B cell (primary cell): Measurements from ENCODE around the gene KLHDC8A. TPM values are rescaled to one million over a fixed set of nuclear protein-coding genes. Genes with fewer than 3 reads are reported as not detected.

ENCODE experiments used
- ATAC-seq: fragments of 200-7000 bp; cut with Tn5 transposase; one replicate; pipeline ENCODE4 v1.10.0; 2021; ENCODE audit warnings: low read depth, mild to moderate bottlenecking, moderate number of reproducible peaks, moderate library complexity
- CTCF ChIA-PET: fragments of 350-600 bp; sonication (Branson Sonifier 250); formaldehyde crosslinking; loops from one replicate; lab custom pipeline; 2021; ENCODE audit warnings: antibody characterized with exemption, inconsistent platforms; lab: Charles Lee
- POLR2A ChIA-PET: fragments of 350-600 bp; sonication (Branson Sonifier 250); formaldehyde crosslinking; loops from one replicate; lab custom pipeline; 2021; ENCODE audit warnings: antibody characterized with exemption; lab: Charles Lee
- DNase-seq: peaks from one replicate; pipeline ENCODE4 v3.0.0; 2013
- H2AFZ ChIP-seq: 2 replicates; pipeline ENCODE4 v1.6.1; 2012; ENCODE audit warnings: mild to moderate bottlenecking, low read depth, low read length; ENCODE audit not compliant: insufficient read depth, poor library complexity, severe bottlenecking
- H3K27ac ChIP-seq, 2 donors: 1 replicate in 1 of 2; 2 replicates in 1 of 2; pipeline ENCODE4 v1.5.1; 2012 to 2013; ENCODE audit warnings: low read length in 2 of 2, mild to moderate bottlenecking in 2 of 2, moderate library complexity in 1 of 2
- H3K27me3 ChIP-seq, 4 experiments: fragments of 200-600 bp in 1 of 4; sonication (generic) in 1 of 4; replicated peaks in 1 of 4; 1 replicate in 2 of 4; 2 replicates in 2 of 4; pipeline versions ENCODE4 v1.6.1 to v1.7.0; 2013 to 2016; ENCODE audit warnings: low read length in 3 of 4, mild to moderate bottlenecking in 2 of 4, mixed read lengths in 1 of 4, moderate library complexity in 1 of 4; ENCODE audit not compliant: insufficient read depth in 4 of 4, control insufficient read depth in 3 of 4; ENCODE audit errors: control extremely low read depth in 1 of 4
- H3K36me3 ChIP-seq, 2 experiments: replicated peaks in 1 of 2; 1 replicate in 1 of 2; 2 replicates in 1 of 2; pipeline versions ENCODE4 v1.6.1 to v1.7.1; 2013; ENCODE audit warnings: low read length in 1 of 2; ENCODE audit not compliant: insufficient read depth in 2 of 2, control insufficient read depth in 1 of 2; ENCODE audit errors: control extremely low read depth in 1 of 2, extremely low read depth in 1 of 2
- H3K4me1 ChIP-seq, 2 donors: fragments of 200-600 bp in 1 of 2; sonication (generic) in 1 of 2; 1 replicate in 1 of 2; 2 replicates in 1 of 2; pipeline versions ENCODE4 v1.5.1 to v1.6.1; 2013 to 2017; ENCODE audit warnings: low read length in 2 of 2; ENCODE audit not compliant: control insufficient read depth in 2 of 2, insufficient read depth in 2 of 2
- H3K4me2 ChIP-seq: replicated peaks from 2 replicates; pipeline ENCODE3; 2012; ENCODE audit warnings: mild to moderate bottlenecking, low read depth, low read length; ENCODE audit not compliant: poor library complexity, severe bottlenecking
- H3K4me3 ChIP-seq, 5 experiments: fragments of 200-600 bp in 1 of 5; sonication (generic) in 1 of 5; 1 replicate in 3 of 5; 2 replicates in 2 of 5; pipeline versions ENCODE4 v1.5.1 to v1.7.0; 2011 to 2016; ENCODE audit warnings: low read length in 4 of 5, mild to moderate bottlenecking in 4 of 5, low read depth in 2 of 5, control low read depth in 1 of 5, moderate library complexity in 1 of 5; ENCODE audit not compliant: insufficient read depth in 1 of 5; ENCODE audit errors: control extremely low read depth in 1 of 5, extremely low read depth in 1 of 5
- H3K79me2 ChIP-seq: fragments of 200-600 bp; sonication (generic); one replicate; pipeline ENCODE4 v1.6.0; 2016; ENCODE audit warnings: low read length; ENCODE audit not compliant: control insufficient read depth, insufficient read depth
- H3K9ac ChIP-seq: fragments of 200-600 bp; sonication (generic); 2 replicates; pipeline ENCODE4 v1.6.1; 2017; ENCODE audit warnings: mild to moderate bottlenecking, low read length, moderate library complexity
- H3K9me3 ChIP-seq, 3 donors: one replicate each; pipeline versions ENCODE4 v1.6.1 to v1.7.1; 2013; ENCODE audit warnings: low read length in 2 of 3; ENCODE audit not compliant: control insufficient read depth in 2 of 3, insufficient read depth in 1 of 3; ENCODE audit errors: control extremely low read depth in 1 of 3
- H4K20me1 ChIP-seq: 2 replicates; pipeline ENCODE4 v1.6.0; 2012; ENCODE audit warnings: mild to moderate bottlenecking, low read length; ENCODE audit not compliant: insufficient read depth, control insufficient read depth, poor library complexity, severe bottlenecking
- H3K27ac Mint-ChIP-seq: one replicate; pipeline ENCODE4 v1.8.0; 2021; ENCODE audit warnings: mixed read lengths
- H3K27me3 Mint-ChIP-seq: one replicate; pipeline ENCODE4 v1.8.0; 2021; ENCODE audit warnings: mixed read lengths
- H3K4me1 Mint-ChIP-seq: one replicate; pipeline ENCODE4 v1.8.0; 2021; ENCODE audit warnings: mixed read lengths
- H3K4me3 Mint-ChIP-seq: one replicate; pipeline ENCODE4 v1.8.0; 2021; ENCODE audit warnings: mixed read lengths
- H3K9me3 Mint-ChIP-seq: one replicate; pipeline ENCODE4 v1.8.0; 2022; ENCODE audit warnings: mixed read lengths; ENCODE audit not compliant: insufficient read depth
- EZH2 ChIP-seq: IDR thresholded peaks from 2 replicates; pipeline ENCODE4 v1.6.1; 2012; ENCODE audit warnings: borderline replicate concordance, low read depth, mild to moderate bottlenecking, moderate library complexity, low read length; ENCODE audit not compliant: insufficient read depth, poor library complexity, severe bottlenecking
- WGBS: methylation state at CpG from one replicate; pipeline ENCODE4 v1.1.5; 2013; ENCODE audit warnings: missing lambda C conversion rate; ENCODE audit not compliant: insufficient coverage; 5-methylcytosine and 5-hydroxymethylcytosine counted together
- intact Hi-C: fragments of 100-400 bp; cut with micrococcal nuclease; formaldehyde crosslinking; loops from one replicate; pipeline ENCODE4 v1.10.0; 2022
- polyA plus RNA-seq: library from polyadenylated mRNA; depleted of rRNA; stranded (reverse); fragments of >200 nt; gene quantifications from 2 replicates; pipeline ENCODE4 v1.2.3, GENCODE V29; 2012
- total RNA-seq, 2 donors: library from RNA; stranded (reverse); fragments of 120-200 nt in 1 of 2; gene quantifications; 1 replicate in 1 of 2; 2 replicates in 1 of 2; pipeline versions ENCODE4 v1.2.3 to v1.2.4, GENCODE V29; 2013 to 2022
- TF ChIP-seq, protein P1 (sequence below): fragments of 200-600 bp; IDR thresholded peaks from one replicate; pipeline ENCODE4 v1.8.0; 2022; ENCODE audit warnings: antibody characterized with exemption, mild to moderate bottlenecking

KLHDC8A gene
- total and polyA plus RNA-seq, 2 donors (not counting 1 experiment from before 2014, with no cell fraction given), result 0.39 to 0.60 TPM

GRCh38 chr1:205351984-205352713 lies 4.6 kb downstream of the KLHDC8A start:
- intact Hi-C loops, result no loop called here
- peak overlapping the region; percentile 41 for H3K27ac Mint-ChIP-seq
- no peak for TF ChIP-seq EZH2
- TF ChIP-seq, protein P1, sequence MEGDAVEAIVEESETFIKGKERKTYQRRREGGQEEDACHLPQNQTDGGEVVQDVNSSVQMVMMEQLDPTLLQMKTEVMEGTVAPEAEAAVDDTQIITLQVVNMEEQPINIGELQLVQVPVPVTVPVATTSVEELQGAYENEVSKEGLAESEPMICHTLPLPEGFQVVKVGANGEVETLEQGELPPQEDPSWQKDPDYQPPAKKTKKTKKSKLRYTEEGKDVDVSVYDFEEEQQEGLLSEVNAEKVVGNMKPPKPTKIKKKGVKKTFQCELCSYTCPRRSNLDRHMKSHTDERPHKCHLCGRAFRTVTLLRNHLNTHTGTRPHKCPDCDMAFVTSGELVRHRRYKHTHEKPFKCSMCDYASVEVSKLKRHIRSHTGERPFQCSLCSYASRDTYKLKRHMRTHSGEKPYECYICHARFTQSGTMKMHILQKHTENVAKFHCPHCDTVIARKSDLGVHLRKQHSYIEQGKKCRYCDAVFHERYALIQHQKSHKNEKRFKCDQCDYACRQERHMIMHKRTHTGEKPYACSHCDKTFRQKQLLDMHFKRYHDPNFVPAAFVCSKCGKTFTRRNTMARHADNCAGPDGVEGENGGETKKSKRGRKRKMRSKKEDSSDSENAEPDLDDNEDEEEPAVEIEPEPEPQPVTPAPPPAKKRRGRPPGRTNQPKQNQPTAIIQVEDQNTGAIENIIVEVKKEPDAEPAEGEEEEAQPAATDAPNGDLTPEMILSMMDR, result no peak
- no peak overlapping the region for H2AFZ ChIP-seq
- no peak overlapping the region for H3K4me3 ChIP-seq
- no peak overlapping the region for H3K4me2 ChIP-seq
- ChIA-PET CTCF (interaction anchor here (0.5 to 6.0 kb wide), 9 partner anchors 10 to 172 kb away, joined by 3 to 115 read pairs (median 63); no protein-coding TSS in a partner anchor), POLR2A (no interaction called here)
- H3K79me2 ChIP-seq, result no peaks in the 10 kb centered on the region
- peaks cover 8% of the 10 kb centered on the region for H3K27me3 Mint-ChIP-seq
- ATAC-seq (no peak), DNase-seq (no peak)
- H3K36me3 ChIP-seq, result no peaks in the 10 kb centered on the region
- 95% methylated on average over 9 of the region's 11 CpGs for WGBS
- no peaks in the 10 kb centered on the region for H3K9me3 Mint-ChIP-seq
- peaks cover 35 to 43% of the 10 kb centered on the region in 2 donors for H3K4me1 ChIP-seq
- H4K20me1 ChIP-seq, result no peaks in the 10 kb centered on the region
- H3K4me3 Mint-ChIP-seq, result no peak overlapping the region
- H3K4me1 Mint-ChIP-seq, result peaks cover 51% of the 10 kb centered on the region
- H3K9me3 ChIP-seq, result peaks cover 0 to 6% (median 0%) of the 10 kb centered on the region in 3 donors
- no peak overlapping the region for H3K9ac ChIP-seq
- H3K27ac ChIP-seq, result no peak overlapping the region
- peaks cover 0 to 4% (median 0%) of the 10 kb centered on the region in 4 experiments for H3K27me3 ChIP-seq

- no peak for TF ChIP-seq EZH2
- TF ChIP-seq, protein P1, result no peak
- Histone ChIP-seq H2AFZ (no peak overlapping the region), H3K4me3 (no peak overlapping the region), H3K79me2 (no peaks in the 10 kb centered on the region), H3K4me2 (peak overlapping the region; percentile 66), H3K36me3 (no peaks in the 10 kb centered on the region), H3K9ac (no peak overlapping the region), H4K20me1 (no peaks in the 10 kb centered on the region), H3K27ac (no peak overlapping the region), H3K9me3 (peaks cover 0 to 6% (median 0%) of the 10 kb centered on the region in 3 donors), H3K4me1 (peaks cover 35 to 38% of the 10 kb centered on the region in 2 donors), H3K27me3 (peaks cover 0 to under 1% (median 0%) of the 10 kb centered on the region in 4 experiments)
- CTCF ChIA-PET, result interaction anchor here (0.7 to 5.1 kb wide), 13 partner anchors 10 to 241 kb away, joined by 3 to 63 read pairs (median 6); no protein-coding TSS in a partner anchor
- no peak for ATAC-seq
- peaks cover 51% of the 10 kb centered on the region for H3K4me1 Mint-ChIP-seq
- no peak for DNase-seq
- no peak overlapping the region for H3K27ac Mint-ChIP-seq
- peaks cover 4% of the 10 kb centered on the region for H3K27me3 Mint-ChIP-seq
- WGBS, result 100% methylated on average over 7 of the region's 8 CpGs
- H3K4me3 Mint-ChIP-seq, result no peak overlapping the region
- intact Hi-C loops, result no loop called here
- POLR2A ChIA-PET, result interaction anchor here (0.8 kb wide), 1 partner anchor 41 kb away, joined by 3 read pairs; no protein-coding TSS in a partner anchor
- H3K9me3 Mint-ChIP-seq, result no peaks in the 10 kb centered on the region
Measured at GRCh38 chr1:205350691-205351141, 6.0 kb downstream of the KLHDC8A start.
